ENCODE data around the gene CA7.
"Not testable (repeated sequence)": the region's sequence is repeated elsewhere in the genome, so short reads cannot be mapped to it uniquely, and the experiment has no call there.

CA7 gene

DNA sequence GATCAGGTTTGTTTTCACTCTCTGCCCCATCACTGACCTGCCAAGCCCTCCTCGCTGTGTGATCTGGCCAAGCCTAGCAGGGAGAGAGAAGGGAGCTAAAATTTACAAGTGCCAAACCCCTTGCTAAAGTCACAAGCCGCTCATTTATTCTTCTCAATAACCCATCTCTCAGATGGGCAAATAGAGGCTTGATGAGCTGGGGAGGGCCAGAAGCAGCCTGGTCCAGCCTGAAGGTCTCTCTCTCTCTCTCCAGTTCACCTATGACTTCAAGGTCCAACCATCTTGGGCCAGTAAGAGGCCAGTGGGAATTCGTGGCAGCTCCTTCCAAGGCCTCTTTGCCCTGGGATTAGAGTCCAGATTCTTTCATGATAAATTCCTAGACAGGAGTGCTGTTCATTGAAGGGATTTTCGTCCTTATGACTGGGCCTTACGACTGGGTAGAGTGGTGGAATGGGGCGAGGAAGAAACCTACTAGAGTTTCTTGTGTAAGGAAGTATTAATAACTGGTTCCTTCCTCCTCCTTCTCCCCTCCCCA lies 3.4 kb downstream of the CA7 start:
- DNase-seq = no peak

DNA sequence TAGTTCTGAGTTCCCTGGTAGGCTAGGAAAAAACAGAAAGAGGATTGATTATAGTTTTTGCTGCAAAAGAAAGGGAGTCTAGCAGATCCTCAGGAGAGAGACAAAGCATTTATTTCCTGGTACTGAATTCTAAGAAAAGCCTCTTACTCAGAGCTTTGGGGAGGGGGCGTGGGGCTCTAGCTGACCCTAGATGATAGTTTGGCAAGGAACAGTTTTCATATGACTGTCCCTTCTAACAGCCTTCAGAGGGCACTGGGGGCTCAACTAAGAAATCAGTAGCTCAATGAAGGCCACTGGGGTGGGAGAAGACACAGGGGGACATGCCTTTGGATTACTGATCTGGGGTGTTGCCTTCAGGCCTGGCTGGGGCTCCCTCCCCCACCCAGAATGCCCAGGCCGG lies 4.0 kb downstream of the CA7 start:
- DNase-seq = no peak

DNA sequence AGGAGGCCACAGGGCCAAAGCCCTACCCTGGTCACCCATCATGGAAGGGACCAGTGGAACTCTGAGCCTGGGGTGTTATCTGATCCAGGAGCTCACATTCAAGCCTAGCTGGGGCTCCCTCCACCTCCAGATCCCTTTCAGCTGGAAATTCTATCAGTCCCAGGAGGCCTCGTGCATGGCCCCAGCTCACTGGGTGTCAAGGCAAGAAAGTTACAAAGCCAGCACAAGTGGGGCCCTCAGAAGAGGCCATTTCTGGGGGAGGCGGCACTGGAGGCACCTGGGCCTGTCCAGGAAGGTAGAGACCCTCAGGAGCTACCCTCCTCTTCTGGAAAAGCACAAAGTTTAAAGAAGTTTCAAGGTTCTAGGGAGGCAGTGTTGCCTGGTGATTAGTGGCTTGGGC lies 4.8 kb downstream of the CA7 start:
- no peak for DNase-seq

DNA sequence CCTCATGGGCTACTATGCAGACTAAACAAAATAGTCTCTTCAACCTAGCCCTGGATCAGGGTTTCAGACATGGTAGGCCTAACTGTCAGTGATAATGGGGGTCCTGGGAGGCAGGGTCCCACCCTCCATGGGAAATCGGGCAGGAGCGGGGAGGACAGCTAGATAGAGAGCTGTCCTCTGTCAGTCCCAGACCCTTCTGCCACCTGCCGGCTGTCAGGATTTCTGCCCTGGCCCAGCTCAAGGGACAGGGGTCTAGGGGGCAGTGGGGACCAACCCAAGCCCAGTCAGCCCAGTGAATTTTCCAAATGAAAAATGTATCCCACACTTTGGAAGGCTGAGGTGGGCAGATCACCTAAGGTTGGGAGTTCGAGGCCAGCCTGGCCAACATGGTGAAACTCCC lies 5.3 kb downstream of the CA7 start:
- no peak for DNase-seq

DNA sequence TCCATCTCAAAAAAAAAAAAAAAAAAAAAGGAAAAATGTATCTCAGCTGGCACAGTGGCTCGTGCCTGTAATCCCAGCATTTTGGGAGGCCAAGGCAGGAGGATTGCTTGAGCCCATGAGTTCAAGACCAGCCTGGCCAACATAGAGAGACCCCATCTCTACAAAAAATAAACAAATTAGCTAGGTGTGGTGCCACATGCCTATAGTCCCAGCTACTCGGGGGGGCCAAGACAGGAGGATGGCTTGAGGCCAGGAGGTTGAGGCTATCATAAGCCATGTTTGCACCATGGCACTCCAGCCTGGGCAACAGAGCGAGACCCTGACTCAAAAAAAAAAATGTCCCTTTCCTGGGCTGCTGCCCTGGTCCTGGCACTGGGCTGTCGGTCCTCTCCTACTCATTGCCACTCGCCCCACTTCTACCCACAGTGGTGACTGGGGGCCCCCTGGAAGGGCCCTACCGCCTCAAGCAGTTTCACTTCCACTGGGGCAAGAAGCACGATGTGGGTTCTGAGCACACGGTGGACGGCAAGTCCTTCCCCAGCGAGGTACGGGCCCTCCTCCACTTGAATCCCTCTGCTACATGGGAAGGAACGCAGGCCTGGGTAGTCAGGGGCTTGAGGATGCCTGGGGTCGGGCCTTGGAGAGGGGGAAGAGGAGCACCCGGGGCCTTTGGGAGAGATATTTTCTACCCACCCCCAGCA lies 6.1 kb downstream of the CA7 start:
- DNase-seq = no peak

DNA sequence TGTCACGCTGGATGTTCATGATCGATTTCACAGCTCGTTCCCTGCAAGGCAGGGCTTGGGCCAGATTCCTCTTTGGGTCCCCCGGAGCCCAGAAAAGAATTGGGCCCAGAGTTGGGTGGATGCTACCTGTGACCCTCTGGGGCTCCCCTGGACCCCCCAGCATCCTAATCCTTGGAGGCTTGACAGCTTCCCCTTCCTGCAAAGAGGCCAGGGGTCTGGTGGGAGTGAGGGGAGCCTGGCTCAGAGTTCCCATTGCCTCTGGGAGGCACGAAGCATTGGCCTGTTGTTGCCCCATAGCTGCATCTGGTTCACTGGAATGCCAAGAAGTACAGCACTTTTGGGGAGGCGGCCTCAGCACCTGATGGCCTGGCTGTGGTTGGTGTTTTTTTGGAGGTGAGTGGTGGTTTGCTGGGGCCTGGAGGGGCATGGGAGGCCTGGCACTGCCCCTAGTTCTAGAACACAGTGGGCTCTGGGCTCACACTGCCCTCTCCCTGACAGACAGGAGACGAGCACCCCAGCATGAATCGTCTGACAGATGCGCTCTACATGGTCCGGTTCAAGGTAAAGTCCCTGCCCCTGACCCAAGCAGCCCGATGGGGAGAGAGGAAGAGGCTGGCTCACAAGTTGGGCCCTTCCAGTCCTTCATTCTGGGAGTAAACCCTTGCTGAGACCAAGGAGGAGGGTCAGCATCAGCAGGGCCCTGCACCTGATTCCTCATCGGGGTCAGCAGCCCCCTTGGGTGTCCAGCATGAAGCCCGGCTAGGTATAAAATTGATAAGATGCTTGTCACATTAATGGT lies 7.2 kb downstream of the CA7 start:
- DNase-seq = no peak

DNA sequence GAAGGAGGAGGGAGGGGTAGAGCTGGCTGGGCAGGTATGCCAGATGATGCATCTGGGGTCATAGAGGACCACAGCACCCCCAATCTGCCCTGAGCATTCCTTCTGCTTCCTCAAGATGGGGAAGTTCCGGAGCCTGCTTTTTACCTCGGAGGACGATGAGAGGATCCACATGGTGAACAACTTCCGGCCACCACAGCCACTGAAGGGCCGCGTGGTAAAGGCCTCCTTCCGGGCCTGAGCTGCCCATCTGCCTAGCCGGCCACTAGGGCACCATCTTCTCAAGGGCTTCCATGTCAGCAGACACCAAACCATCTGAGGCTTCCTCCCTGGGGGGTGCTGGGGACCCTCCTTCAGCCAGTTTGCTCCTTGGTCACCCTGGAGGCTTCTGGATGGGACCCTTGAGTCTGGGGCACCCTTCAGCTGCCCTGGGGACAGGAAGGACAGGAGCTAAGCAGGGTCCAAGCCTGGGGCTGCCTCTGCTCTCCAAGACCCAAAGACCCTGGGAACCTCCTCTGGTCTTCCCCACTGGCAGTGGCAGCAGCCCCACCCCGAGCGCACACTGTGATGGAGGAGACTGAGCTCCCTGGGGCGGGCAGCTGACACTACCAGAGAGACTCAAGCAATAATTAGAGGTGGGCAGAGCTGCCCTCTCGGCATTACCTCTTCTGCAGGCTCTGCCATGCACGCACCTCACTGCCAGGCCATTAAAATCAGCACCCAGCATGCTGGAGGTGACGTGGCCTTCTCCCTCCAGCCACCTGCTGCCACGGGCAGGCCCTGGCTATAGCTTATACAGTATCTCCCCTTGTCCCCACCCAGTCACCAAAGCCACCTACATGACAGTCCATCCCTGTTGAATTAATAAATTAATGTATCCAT lies 9.3 kb downstream of the CA7 start:
- DNase-seq = no peak

DNA sequence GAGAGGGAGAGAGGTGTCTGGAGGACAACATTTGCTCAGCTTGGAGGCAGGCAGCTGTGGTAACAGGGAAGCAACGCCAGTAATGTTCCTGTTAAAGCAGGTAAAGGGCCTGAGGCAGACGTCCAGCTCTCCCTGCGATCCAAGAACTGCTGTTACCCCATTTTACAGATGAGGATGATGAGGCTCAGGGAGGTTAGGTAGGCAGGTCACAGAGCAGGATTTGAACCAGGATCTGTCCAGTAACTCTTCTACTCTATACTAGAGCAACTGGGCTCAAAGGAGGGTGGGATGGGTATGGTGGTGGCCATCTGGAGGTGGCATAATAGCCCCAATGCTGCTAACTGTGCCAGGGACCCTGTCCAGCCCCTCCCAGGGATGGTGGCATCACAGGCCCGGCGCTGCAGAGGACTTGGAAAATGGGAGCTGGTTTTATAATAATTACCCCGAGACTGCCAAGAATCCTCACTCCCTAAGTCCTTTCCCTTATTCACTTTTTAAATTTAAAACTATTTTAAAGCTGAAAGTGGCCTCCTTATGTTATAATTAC lies 12.0 kb downstream of the CA7 start:
- no peak for DNase-seq

DNA sequence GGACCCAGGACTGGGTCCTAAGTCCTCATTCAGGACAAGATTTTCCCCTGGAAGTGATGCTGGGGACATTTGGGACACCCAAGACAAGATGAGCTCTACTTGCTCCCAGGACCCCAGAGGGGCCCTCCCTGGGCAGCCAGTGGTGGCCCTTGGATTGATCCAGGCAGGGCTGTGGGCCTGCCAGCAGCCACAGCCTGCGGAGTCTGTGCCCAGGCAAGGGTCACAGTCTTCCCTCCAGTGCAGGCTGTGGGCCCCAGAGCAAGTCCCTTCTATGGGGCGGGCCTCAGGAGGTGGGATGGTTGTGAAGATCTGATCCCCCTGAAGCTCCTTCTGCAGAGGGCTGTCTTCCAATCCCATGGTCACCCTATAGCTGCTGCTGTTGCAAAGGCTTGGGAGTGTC lies 12.6 kb downstream of the CA7 start:
- DNase-seq = no peak

DNA sequence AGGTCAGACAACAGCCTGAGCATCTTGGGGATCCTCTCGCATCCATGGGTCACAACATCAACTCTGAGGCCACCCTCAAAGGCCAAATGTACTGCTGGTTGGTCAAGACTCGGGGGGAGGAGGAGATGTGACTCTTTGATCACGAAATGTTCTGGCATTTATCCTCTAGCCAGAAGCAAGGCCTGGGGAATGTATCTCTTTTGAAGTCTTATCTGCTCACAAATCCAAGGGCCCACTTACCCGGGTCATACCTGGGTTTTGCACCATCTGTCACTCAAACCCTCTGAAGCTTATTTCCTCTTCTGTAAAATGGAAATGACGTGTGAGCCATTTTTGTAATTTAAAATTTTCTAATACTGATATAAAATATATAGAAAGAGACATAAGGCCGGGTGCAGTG lies 13.2 kb downstream of the CA7 start:
- DNase-seq = no peak

DNA sequence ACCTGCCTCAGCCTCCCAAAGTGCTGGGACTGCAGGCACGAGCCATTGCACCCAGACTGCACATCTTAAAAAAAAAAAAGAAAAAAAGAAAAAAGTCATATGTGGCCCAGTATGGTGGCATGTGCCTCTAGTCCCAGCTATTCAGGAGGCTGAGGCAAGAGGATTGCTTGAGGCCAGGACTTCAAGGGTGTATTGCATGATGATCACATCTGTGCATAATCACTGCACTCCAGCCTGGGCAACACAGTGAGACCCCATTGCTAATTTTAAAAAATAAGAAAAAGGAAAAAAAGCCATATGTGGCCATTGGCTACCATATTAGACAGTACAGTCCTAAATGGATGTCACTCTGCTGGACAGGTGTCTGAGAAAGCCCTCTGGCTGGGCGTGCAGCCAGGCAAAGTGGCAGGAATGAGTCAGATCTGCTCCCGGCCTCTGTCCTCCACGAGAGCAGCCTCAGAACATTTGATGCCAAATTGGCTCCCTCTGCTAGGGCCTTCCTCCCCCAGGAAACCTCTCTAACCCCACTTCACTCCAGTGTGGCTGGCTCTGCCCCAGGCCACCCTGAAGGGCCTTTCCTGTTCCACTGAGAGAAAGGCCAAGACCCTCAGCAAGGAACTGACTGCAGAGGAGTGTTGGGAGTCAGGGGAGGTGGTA lies 14.7 kb downstream of the CA7 start:
- DNase-seq = no peak

DNA sequence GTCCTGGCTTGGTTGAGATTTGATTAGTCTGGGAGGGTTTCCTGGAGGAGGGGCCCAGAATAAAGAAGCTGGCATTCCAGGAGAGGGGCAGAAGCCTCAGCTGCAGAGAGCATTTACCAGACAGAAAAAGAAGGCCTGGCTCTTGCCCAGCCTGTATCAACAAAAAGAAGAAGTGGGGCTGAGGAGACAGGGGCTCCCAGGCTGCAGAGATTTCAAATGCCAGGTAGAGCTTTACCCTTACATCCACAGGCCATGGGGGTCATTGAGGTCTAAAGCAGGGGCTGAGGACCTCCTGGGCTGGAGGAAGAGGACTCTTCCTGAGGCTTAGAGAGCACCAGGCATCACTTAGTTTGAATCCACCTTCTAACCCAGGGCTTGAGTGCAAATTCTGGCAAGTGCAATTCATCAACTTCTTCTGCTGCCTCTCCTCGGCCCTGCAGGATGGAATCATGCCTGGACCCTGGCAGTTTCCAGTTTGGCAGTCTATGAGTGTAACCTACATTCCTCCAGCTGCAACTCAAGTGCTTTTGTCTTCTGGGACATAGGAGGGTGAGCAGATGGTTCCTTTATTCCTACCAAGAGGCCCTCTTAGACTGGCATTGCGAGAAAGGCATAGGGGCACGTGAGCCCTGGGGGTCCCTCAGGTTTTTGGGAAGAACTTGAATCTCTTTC lies 15.3 kb downstream of the CA7 start:
- DNase-seq = no peak

DNA sequence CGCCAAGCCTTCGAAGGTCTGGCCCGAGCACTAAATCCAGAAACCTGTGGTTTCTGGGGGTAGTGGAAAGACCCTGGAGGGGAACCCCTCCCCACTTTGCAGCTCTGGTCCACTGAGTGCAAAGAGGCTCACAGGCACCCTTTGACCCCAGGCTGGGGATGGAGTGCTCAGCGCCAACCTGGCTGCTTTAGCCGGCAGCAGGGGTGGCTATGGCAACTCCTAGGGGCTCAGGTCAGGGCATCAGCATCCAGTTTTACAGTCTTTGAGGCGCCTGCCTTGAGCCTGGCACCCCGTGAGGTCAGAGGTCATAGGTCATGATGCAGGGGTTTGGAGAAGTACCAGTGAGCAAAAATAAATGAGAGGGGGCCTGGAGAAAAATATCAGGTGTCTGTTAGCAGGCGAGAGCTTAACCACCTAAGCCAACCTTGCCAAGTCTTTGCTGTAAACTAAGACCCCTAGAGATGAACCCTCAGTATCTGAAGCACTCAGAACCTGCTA lies 17.9 kb downstream of the CA7 start:
- DNase-seq = no peak

DNA sequence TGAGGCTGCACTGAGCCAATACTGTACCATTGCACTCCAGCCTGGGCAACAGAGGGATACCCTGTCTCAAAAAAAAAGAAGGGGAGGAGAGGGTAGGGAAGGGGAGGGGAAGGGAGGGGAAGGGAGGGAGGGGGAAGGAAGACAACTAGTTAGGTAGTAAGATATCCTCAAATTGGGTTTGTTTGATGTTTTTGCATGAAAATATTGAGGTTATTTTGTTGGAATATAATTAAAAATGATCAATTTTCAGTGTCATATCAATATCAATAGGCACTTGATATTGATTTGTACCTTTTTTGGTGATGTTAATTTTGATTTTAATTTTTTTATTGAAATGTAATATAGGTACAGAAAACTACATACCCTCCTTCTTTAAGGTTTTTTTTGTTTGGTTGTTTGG lies 19.5 kb downstream of the CA7 start:
- DNase-seq = no peak

DNA sequence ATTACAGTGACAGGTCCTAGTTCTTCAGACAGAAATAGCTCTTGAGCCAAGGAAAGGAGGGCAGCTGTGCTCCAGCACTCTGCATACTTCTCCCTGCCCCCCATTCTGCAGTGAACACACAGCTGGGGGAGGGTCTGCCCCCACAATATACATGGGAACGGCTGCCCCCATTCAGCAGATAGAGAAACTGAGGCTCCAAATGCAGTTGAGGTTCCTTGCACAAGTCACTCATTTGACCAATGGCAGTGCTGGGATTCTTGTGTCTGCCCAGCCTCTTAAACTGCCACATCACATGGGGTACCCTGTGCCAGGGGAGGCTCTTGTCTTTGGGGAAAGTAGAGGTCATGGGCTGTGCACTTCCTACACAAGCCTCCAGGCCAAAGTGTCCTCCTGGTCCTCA lies 25.2 kb downstream of the CA7 start:
- DNase-seq = no peak

DNA sequence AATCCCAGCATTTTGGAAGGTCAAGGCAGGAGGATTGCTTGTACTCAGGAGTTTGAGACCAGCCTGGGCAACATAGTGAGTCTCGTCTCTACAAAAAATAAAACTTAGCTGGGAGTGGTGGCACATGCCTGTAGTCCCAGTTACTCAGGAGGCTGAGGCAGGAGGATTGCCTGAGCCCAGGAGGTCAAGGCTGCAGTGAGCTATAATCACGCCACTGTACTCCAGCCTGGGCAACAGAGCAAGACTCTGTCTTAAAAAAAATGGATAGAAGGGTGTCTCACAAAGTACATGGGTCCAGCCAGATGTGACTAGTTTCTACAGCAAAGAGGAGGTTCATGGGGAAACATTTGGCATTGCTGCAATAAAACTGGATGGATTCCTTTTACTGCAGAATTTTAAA lies 27.1 kb downstream of the CA7 start:
- not testable (repeated sequence) for DNase-seq

DNA sequence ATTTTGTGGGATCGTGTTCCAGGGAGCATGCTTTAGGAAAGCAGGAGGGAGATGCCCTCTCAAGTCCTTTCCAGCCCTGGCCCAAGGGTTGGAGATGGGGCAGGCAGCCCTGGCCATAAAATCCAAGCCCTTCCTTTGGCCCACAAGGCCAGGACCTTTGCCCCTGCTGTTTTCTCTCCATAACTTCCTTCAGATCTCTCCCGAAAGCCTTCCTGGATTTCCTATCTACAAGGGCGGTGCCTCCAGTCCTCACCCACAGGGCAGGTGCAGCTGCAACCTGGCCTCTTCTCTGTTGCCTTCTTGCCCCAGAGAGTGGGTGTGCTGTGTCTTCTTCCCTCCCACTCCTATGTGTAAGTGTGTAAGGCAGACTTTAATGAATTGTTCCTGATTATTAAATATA lies 27.6 kb downstream of the CA7 start:
- no peak for DNase-seq

DNA sequence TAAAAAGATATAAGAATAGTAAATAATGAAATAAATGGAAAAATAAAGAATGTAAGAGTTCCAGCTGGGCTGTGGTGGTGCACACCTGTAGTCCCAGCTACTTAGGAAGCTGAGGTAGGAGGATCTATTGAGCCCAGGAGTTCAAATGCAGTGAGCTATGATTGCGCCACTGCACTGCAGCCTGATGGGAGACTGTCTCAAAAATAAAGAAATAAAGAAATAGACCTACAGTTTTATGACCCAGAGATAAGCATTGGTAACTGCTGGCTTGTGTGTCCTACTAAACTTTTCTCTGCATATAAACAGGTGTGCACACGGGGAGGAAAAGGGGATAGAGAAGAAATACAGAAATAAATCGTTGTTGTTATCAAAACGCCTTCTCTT lies 28.3 kb downstream of the CA7 start:
- no peak for DNase-seq

DNA sequence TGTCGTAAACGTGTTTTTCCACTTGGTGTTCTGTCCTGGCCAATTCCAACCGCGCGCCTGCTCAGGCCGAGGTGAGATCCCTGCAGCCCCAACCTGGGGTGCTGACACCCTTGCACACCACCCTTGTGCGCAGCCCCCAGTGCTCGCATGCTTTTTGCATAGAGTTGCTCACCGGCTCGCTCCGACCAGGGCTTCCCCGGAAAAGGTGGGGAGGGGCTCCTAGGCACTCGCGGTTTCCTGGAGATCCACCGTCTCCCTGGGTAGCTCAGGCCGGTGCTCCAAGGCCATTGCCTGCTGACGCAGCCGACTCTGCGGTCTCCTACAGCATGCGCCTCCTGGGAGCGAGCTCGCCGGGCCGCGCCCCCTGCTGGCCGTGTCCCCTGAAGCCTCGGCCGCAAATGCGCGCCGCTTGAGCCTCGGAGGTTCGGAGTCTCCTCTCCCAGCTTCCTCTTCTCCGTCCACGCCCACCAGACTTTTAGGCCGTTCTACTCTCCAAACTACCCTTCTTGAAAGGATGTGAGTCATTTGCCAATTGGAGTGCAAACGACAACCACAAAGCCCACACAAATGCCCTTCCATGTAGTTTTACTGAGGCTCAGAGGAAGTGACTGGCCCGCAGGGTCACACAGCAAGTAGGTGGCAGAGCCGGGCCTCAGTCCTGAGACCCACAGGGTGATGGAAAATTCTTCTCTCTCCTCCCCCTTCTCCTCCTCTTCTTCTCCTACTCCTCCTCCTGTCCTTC lies 28.9 kb downstream of the CA7 start:
- DNase-seq = peak; percentile 43 to 77

DNA sequence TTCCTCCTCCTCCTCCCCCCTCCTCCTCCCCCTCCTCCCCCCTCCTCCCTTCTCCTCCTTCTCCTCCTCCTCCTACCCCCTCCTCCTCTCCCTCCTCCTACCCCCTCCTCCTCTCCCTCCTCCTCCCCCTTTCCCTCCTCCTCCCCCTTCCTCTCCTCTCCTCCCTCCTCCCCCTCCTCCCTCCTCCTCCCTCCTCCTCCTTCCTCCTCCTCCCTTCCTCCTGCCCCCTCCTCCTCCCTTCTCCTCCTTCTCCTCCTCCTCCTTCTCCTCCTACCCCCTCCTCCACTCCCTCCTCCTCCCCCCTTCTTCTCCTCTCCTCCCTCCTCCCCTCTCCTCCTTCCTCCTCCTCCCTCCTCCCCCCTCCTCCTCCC lies 29.5 kb downstream of the CA7 start:
- DNase-seq = no peak
